Mononuclear cell (primary cell): ENCODE data around the gene TMEM121. TPM values are rescaled to one million over a fixed set of nuclear protein-coding genes. Genes with fewer than 3 reads are reported as not detected.

Experiments used
- H3K27me3 ChIP-seq: 2 replicates; pipeline ENCODE4 v1.6.0; 2011; ENCODE audit warnings: low read length, control low read depth; ENCODE audit not compliant: insufficient read depth
- H3K4me1 ChIP-seq: 2 replicates; pipeline ENCODE4 v1.5.1; 2011; ENCODE audit warnings: mild to moderate bottlenecking, low read length, control low read depth; ENCODE audit not compliant: insufficient read depth
- H3K4me3 ChIP-seq: 2 replicates; pipeline ENCODE4 v1.5.1; 2011; ENCODE audit warnings: mild to moderate bottlenecking, low read length, moderate library complexity
- H3K9me3 ChIP-seq: 2 replicates; pipeline ENCODE4 v1.5.1; 2011; ENCODE audit warnings: low read depth, mild to moderate bottlenecking, control low read depth, low read length
- total RNA-seq: library from RNA; depleted of rRNA; stranded (reverse); fragments of >200 nt; gene quantifications from one replicate; pipeline ENCODE4 v1.2.3, GENCODE V29; 2012

The TMEM121 gene
- total RNA-seq, 1 donor: 1.5 TPM

GRCh38 chr14:105500726-105501101, 25.7 kb upstream of the TMEM121 start:
- Histone ChIP-seq H3K4me1 (no peaks in the 10 kb centered on the region), H3K9me3 (no peaks in the 10 kb centered on the region), H3K4me3 (no peak overlapping the region), H3K27me3 (no peaks in the 10 kb centered on the region)

- H3K4me3 ChIP-seq: no peak overlapping the region
- H3K9me3 ChIP-seq: no peaks in the 10 kb centered on the region
- H3K27me3 ChIP-seq: no peaks in the 10 kb centered on the region
- no peaks in the 10 kb centered on the region for H3K4me1 ChIP-seq
These were observed 24.7 kb upstream of the TMEM121 start for GRCh38 chr14:105501504-105502291.

GRCh38 chr14:105502446-105503295, 23.7 kb upstream of the TMEM121 start:
- Histone ChIP-seq H3K4me1 (no peaks in the 10 kb centered on the region), H3K27me3 (no peaks in the 10 kb centered on the region), H3K9me3 (no peaks in the 10 kb centered on the region), H3K4me3 (no peak overlapping the region)

- Histone ChIP-seq H3K4me3 (no peak overlapping the region), H3K27me3 (peaks cover 3% of the 10 kb centered on the region), H3K9me3 (no peaks in the 10 kb centered on the region), H3K4me1 (no peaks in the 10 kb centered on the region)
These were observed 23.1 kb upstream of the TMEM121 start for GRCh38 chr14:105503296-105503640.

- H3K4me1 ChIP-seq: no peaks in the 10 kb centered on the region
- H3K4me3 ChIP-seq: no peak overlapping the region
- peaks cover 3% of the 10 kb centered on the region for H3K27me3 ChIP-seq
- no peaks in the 10 kb centered on the region for H3K9me3 ChIP-seq
These were observed 22.3 kb upstream of the TMEM121 start for GRCh38 chr14:105503935-105504692.

- no peak overlapping the region for H3K4me3 ChIP-seq
- H3K9me3 ChIP-seq: no peaks in the 10 kb centered on the region
- H3K27me3 ChIP-seq: peaks cover 3% of the 10 kb centered on the region
- no peaks in the 10 kb centered on the region for H3K4me1 ChIP-seq
These were observed 21.3 kb upstream of the TMEM121 start for GRCh38 chr14:105505101-105505500.

GRCh38 chr14:105507247-105507646, 19.1 kb upstream of the TMEM121 start:
- H3K27me3 ChIP-seq: peaks cover 9% of the 10 kb centered on the region
- H3K4me3 ChIP-seq: no peak overlapping the region
- no peaks in the 10 kb centered on the region for H3K4me1 ChIP-seq
- H3K9me3 ChIP-seq: no peaks in the 10 kb centered on the region

GRCh38 chr14:105508069-105508468, 18.3 kb upstream of the TMEM121 start:
- H3K4me3 ChIP-seq: no peak overlapping the region
- H3K4me1 ChIP-seq: no peaks in the 10 kb centered on the region
- peaks cover 9% of the 10 kb centered on the region for H3K27me3 ChIP-seq
- no peaks in the 10 kb centered on the region for H3K9me3 ChIP-seq

GRCh38 chr14:105508601-105509000, 17.8 kb upstream of the TMEM121 start:
- Histone ChIP-seq H3K27me3 (peaks cover 9% of the 10 kb centered on the region), H3K9me3 (no peaks in the 10 kb centered on the region), H3K4me1 (no peaks in the 10 kb centered on the region), H3K4me3 (no peak overlapping the region)

GRCh38 chr14:105517096-105517495, 9.3 kb upstream of the TMEM121 start:
- Histone ChIP-seq H3K4me1 (no peaks in the 10 kb centered on the region), H3K27me3 (peaks cover 17% of the 10 kb centered on the region), H3K4me3 (no peak overlapping the region), H3K9me3 (no peaks in the 10 kb centered on the region)

GRCh38 chr14:105519946-105520698, 6.3 kb upstream of the TMEM121 start:
- Histone ChIP-seq H3K4me3 (no peak overlapping the region), H3K4me1 (no peaks in the 10 kb centered on the region), H3K9me3 (no peaks in the 10 kb centered on the region), H3K27me3 (peaks cover 22% of the 10 kb centered on the region)

GRCh38 chr14:105525326-105525725, 1.1 kb upstream of the TMEM121 start:
- Histone ChIP-seq H3K9me3 (no peaks in the 10 kb centered on the region), H3K4me1 (peaks cover 26% of the 10 kb centered on the region), H3K4me3 (no peak overlapping the region), H3K27me3 (peaks cover 27% of the 10 kb centered on the region)

- peaks cover 26% of the 10 kb centered on the region for H3K4me1 ChIP-seq
- H3K4me3 ChIP-seq: no peak overlapping the region
- no peaks in the 10 kb centered on the region for H3K9me3 ChIP-seq
- peaks cover 27% of the 10 kb centered on the region for H3K27me3 ChIP-seq
These were observed 495 bp downstream of the TMEM121 start for GRCh38 chr14:105526776-105527380.

- H3K27me3 ChIP-seq: peaks cover 27% of the 10 kb centered on the region
- no peaks in the 10 kb centered on the region for H3K9me3 ChIP-seq
- H3K4me3 ChIP-seq: no peak overlapping the region
- H3K4me1 ChIP-seq: peaks cover 31% of the 10 kb centered on the region
These were observed 1.0 kb downstream of the TMEM121 start for GRCh38 chr14:105527381-105527825.
